ENCODE data around the gene PDE6A. TPM values are rescaled to one million over a fixed set of nuclear protein-coding genes. Genes with fewer than 3 reads are reported as not detected.

PDE6A gene
- total and polyA plus RNA-seq, 2 of the 13 experiments (the other 11 are each of a cell fraction or from before 2014, with no cell fraction given), result 0.01 TPM; not detected in 1

DNA sequence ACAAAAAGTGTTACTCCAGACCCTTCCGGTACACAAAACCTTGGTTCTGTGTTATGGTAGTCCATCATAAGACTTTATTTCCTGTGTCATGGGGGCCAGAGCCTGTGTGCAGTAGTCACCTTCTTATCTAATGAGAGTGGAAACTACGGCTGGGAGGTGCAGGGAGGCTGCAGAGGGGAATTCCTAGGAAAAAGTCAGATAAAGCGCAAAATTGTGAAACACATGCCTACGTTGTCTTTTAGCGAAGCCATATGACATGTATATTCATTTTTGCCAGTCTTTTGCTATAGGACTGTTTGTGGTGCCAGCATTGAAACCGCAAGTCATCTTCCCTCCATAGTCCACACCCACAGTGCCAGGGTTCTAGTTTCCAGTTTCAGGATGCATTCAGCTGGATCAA lies 133.7 kb downstream of the PDE6A start:
- no peak overlapping the region for H3K27ac ChIP-seq (ENCODE audit: extremely low read length, insufficient read depth, low read length)
- no peak overlapping the region for H3K4me3 ChIP-seq (replicated peaks in 1 of 3; ENCODE audit: insufficient read depth in 1 of 3, low read depth in 2 of 3, low read length in 3 of 3)
- no peaks in the 10 kb centered on the region for H4K20me1 ChIP-seq (ENCODE audit: insufficient read depth, low read length)
- no peak overlapping the region for H3K4me2 ChIP-seq (ENCODE audit: low read depth, low read length)
- CTCF ChIA-PET (ENCODE audit: low intra/inter-chr PET ratio, low total read pairs), result no interaction called here
- FAIRE-seq (no peak), DNase-seq (ENCODE audit: low spot score) (no peak), ATAC-seq (no peak)
- in situ Hi-C loops (cut with HindIII; ENCODE audit: extremely low pct_ligation_motif_present, low pct_unique_long_range_greater_than_20kb) (no loop called here), intact Hi-C loops (cut with micrococcal nuclease; ENCODE audit: unreplicated experiment) (no loop called here)
- H3K9me3 ChIP-seq (ENCODE audit: low read length), result no peaks in the 10 kb centered on the region
- TF ChIP-seq JUND (CRISPR knock-in tag; IDR thresholded peaks at IDR 0.05) (no peak), NFE2L2 (IDR thresholded peaks at IDR 0.05; ENCODE audit: low read length) (0 out of 2 replicates have a peak, but pooled peaks have one; percentile 29)
- no peaks in the 10 kb centered on the region for H3K27me3 ChIP-seq (ENCODE audit: control insufficient read depth in 1 of 2, insufficient read depth in 2 of 2, low read length in 2 of 2)
- peaks cover 4% of the 10 kb centered on the region for H3K4me1 ChIP-seq (ENCODE audit: insufficient read depth, low read length)
- H3K9ac ChIP-seq (ENCODE audit: insufficient read depth, low read depth, low read length), result no peak overlapping the region
- H3K36me3 ChIP-seq (replicated peaks in 1 of 2; ENCODE audit: control insufficient read depth in 1 of 2, insufficient read depth in 2 of 2, low read length in 2 of 2), result no peaks in the 10 kb centered on the region
- H3K79me2 ChIP-seq (ENCODE audit: insufficient read depth, low read length), result no peaks in the 10 kb centered on the region
- WGBS (ENCODE audit: low lambda C conversion rate), result 88% methylated on average over 6 of the region's 6 CpGs
- BruUV-seq (replicated peaks), result no TSS peak
- POLR2A ChIA-PET, result no interaction called here
- H2AFZ ChIP-seq (ENCODE audit: low read length), result no peak overlapping the region

DNA sequence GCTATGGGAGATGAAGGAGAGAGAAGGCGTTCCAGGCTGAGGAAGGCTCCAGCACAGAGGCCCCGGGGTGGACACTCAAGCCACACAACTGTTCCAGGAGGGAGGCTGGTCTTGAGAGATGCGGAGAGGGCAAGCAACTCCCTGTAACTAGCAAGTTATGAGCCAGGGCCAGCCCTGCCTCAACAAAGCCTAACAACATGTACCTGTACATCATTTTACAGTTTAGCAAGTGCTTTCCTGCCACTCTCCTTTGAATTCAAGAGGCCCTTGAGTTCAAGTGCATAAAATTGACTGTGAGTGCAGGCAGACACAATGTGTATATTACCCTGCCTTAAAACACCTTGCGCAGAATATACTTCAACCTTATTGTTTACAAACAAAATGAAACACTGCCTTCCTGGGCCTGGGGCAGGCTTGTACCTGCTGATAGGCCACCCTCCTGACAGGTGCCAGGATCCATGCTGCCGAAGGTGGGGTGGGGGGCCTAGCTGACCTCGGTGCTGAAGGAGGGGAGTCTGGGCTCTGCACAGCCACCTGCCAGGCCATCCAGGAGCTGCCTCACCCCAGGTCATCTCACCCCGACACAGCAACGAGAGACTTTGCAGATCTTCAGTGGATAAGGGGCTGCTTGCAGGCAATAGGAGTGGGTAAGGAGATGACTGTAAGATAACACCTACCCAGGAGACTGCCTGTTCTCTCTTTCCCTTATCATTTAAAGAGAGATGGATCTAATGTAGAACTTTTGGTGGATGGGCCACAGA lies 134.5 kb downstream of the PDE6A start:
- ChIA-PET CTCF (ENCODE audit: low intra/inter-chr PET ratio, low total read pairs) (no interaction called here), POLR2A (no interaction called here)
- H3K79me2 ChIP-seq (ENCODE audit: insufficient read depth, low read length), result no peaks in the 10 kb centered on the region
- TF ChIP-seq, protein P1, sequence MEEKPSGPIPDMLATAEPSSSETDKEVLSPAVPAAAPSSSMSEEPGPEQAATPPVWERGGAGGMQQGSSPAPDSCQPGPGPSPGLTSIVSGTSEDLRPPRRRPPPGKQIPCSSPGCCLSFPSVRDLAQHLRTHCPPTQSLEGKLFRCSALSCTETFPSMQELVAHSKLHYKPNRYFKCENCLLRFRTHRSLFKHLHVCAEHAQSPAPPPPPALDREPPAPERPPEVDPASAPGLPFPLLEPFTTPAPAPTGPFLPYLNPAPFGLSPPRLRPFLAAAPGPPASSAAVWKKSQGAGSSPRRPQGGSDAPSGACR (CRISPR knock-in tag; IDR thresholded peaks at IDR 0.05), result no peak
- TF ChIP-seq, protein P2, sequence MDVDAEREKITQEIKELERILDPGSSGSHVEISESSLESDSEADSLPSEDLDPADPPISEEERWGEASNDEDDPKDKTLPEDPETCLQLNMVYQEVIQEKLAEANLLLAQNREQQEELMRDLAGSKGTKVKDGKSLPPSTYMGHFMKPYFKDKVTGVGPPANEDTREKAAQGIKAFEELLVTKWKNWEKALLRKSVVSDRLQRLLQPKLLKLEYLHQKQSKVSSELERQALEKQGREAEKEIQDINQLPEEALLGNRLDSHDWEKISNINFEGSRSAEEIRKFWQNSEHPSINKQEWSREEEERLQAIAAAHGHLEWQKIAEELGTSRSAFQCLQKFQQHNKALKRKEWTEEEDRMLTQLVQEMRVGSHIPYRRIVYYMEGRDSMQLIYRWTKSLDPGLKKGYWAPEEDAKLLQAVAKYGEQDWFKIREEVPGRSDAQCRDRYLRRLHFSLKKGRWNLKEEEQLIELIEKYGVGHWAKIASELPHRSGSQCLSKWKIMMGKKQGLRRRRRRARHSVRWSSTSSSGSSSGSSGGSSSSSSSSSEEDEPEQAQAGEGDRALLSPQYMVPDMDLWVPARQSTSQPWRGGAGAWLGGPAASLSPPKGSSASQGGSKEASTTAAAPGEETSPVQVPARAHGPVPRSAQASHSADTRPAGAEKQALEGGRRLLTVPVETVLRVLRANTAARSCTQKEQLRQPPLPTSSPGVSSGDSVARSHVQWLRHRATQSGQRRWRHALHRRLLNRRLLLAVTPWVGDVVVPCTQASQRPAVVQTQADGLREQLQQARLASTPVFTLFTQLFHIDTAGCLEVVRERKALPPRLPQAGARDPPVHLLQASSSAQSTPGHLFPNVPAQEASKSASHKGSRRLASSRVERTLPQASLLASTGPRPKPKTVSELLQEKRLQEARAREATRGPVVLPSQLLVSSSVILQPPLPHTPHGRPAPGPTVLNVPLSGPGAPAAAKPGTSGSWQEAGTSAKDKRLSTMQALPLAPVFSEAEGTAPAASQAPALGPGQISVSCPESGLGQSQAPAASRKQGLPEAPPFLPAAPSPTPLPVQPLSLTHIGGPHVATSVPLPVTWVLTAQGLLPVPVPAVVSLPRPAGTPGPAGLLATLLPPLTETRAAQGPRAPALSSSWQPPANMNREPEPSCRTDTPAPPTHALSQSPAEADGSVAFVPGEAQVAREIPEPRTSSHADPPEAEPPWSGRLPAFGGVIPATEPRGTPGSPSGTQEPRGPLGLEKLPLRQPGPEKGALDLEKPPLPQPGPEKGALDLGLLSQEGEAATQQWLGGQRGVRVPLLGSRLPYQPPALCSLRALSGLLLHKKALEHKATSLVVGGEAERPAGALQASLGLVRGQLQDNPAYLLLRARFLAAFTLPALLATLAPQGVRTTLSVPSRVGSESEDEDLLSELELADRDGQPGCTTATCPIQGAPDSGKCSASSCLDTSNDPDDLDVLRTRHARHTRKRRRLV (CRISPR knock-in tag; IDR thresholded peaks at IDR 0.05), result no peak
- TF ChIP-seq ZNF253 (CRISPR knock-in tag; IDR thresholded peaks at IDR 0.05; ENCODE audit: borderline replicate concordance), result no peak
- TF ChIP-seq ZNF879 (CRISPR knock-in tag; IDR thresholded peaks at IDR 0.05), result no peak
- TF ChIP-seq MIER3 (CRISPR knock-in tag; IDR thresholded peaks at IDR 0.05; ENCODE audit: borderline replicate concordance), result no peak
- TF ChIP-seq, protein P3, sequence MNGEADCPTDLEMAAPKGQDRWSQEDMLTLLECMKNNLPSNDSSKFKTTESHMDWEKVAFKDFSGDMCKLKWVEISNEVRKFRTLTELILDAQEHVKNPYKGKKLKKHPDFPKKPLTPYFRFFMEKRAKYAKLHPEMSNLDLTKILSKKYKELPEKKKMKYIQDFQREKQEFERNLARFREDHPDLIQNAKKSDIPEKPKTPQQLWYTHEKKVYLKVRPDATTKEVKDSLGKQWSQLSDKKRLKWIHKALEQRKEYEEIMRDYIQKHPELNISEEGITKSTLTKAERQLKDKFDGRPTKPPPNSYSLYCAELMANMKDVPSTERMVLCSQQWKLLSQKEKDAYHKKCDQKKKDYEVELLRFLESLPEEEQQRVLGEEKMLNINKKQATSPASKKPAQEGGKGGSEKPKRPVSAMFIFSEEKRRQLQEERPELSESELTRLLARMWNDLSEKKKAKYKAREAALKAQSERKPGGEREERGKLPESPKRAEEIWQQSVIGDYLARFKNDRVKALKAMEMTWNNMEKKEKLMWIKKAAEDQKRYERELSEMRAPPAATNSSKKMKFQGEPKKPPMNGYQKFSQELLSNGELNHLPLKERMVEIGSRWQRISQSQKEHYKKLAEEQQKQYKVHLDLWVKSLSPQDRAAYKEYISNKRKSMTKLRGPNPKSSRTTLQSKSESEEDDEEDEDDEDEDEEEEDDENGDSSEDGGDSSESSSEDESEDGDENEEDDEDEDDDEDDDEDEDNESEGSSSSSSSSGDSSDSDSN (CRISPR knock-in tag; IDR thresholded peaks at IDR 0.05), result no peak
- TF ChIP-seq ZNF546 (CRISPR knock-in tag; conservative IDR thresholded peaks at IDR 0.05), result no peak
- no peak for TF ChIP-seq SAFB2 (CRISPR knock-in tag; IDR thresholded peaks at IDR 0.05; ENCODE audit: borderline replicate concordance, low read depth)

More for the DNA sequence above, 134.5 kb downstream of the PDE6A start:
- in situ Hi-C loops (cut with HindIII; ENCODE audit: extremely low pct_ligation_motif_present, low pct_unique_long_range_greater_than_20kb) (no loop called here), intact Hi-C loops (cut with micrococcal nuclease; ENCODE audit: unreplicated experiment) (no loop called here)
- Histone ChIP-seq H3K4me2 (ENCODE audit: low read depth, low read length) (no peak overlapping the region), H3K27ac (ENCODE audit: extremely low read length, insufficient read depth, low read length) (no peak overlapping the region), H4K20me1 (ENCODE audit: insufficient read depth, low read length) (no peaks in the 10 kb centered on the region), H3K36me3 (replicated peaks in 1 of 2; ENCODE audit: control insufficient read depth in 1 of 2, insufficient read depth in 2 of 2, low read length in 2 of 2) (no peaks in the 10 kb centered on the region), H3K9me3 (ENCODE audit: low read length) (no peaks in the 10 kb centered on the region), H3K4me3 (replicated peaks in 1 of 3; ENCODE audit: insufficient read depth in 1 of 3, low read depth in 2 of 3, low read length in 3 of 3) (no peak overlapping the region), H3K9ac (ENCODE audit: insufficient read depth, low read depth, low read length) (no peak overlapping the region), H2AFZ (ENCODE audit: low read length) (no peak overlapping the region), H3K4me1 (ENCODE audit: insufficient read depth, low read length) (peaks cover 10% of the 10 kb centered on the region), H3K27me3 (ENCODE audit: control insufficient read depth in 1 of 2, insufficient read depth in 2 of 2, low read length in 2 of 2) (no peaks in the 10 kb centered on the region)
- no TSS peak for BruUV-seq (replicated peaks)
- no peak for FAIRE-seq
- ATAC-seq, result no peak
- 84% methylated on average over 5 of the region's 8 CpGs for WGBS (ENCODE audit: low lambda C conversion rate)
- no peak for DNase-seq (ENCODE audit: low spot score)
